H9 (cell line): ENCODE results near the gene TMEM107. TPM values are rescaled to one million over a fixed set of nuclear protein-coding genes. Genes with fewer than 3 reads are reported as not detected.

Source experiments
- DNase-seq: peaks from one replicate; pipeline ENCODE4 v3.0.0-alpha.2; 2017
- H2AFZ ChIP-seq: one replicate; pipeline ENCODE4 v1.6.1; 2013; ENCODE audit warnings: mild to moderate bottlenecking, low read length, control low read depth, moderate library complexity
- H2AK5ac ChIP-seq: 2 replicates; pipeline ENCODE4 v1.6.1; 2013; ENCODE audit warnings: low read length, control low read depth, mixed read lengths; ENCODE audit not compliant: insufficient read length
- H2BK120ac ChIP-seq: one replicate; pipeline ENCODE4 v1.6.1; 2013; ENCODE audit warnings: low read depth, mild to moderate bottlenecking, low read length, control low read depth, inconsistent platforms; ENCODE audit not compliant: poor library complexity, severe bottlenecking
- H2BK12ac ChIP-seq: 2 replicates; pipeline ENCODE4 v1.6.1; 2013; ENCODE audit warnings: low read length, control low read depth, mixed read lengths, low read depth; ENCODE audit not compliant: insufficient read length
- H2BK15ac ChIP-seq: 2 replicates; pipeline ENCODE4 v1.6.1; 2013; ENCODE audit warnings: low read depth, low read length, control low read depth
- H2BK20ac ChIP-seq: one replicate; pipeline ENCODE4 v1.6.1; 2013; ENCODE audit warnings: low read depth, mild to moderate bottlenecking, low read length, control low read depth, inconsistent platforms; ENCODE audit not compliant: poor library complexity, severe bottlenecking
- H2BK5ac ChIP-seq: 2 replicates; pipeline ENCODE4 v1.6.1; 2013; ENCODE audit warnings: low read length, control low read depth, mixed read lengths; ENCODE audit not compliant: insufficient read length
- H3K14ac ChIP-seq: 2 replicates; pipeline ENCODE4 v1.6.1; 2013; ENCODE audit warnings: low read length, control low read depth; ENCODE audit not compliant: insufficient read depth
- H3K18ac ChIP-seq: 2 replicates; pipeline ENCODE4 v1.6.1; 2013; ENCODE audit warnings: low read depth, mild to moderate bottlenecking, mixed read lengths, low read length, control low read depth; ENCODE audit not compliant: insufficient read length
- H3K23ac ChIP-seq: 2 replicates; pipeline ENCODE4 v1.6.1; 2013; ENCODE audit warnings: low read length, control low read depth, mixed read lengths, low read depth; ENCODE audit not compliant: insufficient read length
- H3K23me2 ChIP-seq: 2 replicates; pipeline ENCODE4 v1.6.1; 2013; ENCODE audit warnings: low read depth, mild to moderate bottlenecking, mixed read lengths, low read length, control low read depth; ENCODE audit not compliant: insufficient read length, poor library complexity, severe bottlenecking
- H3K27ac ChIP-seq: 2 replicates; pipeline ENCODE4 v1.5.1; 2013; ENCODE audit warnings: low read length, control low read depth, mixed read lengths, low read depth; ENCODE audit not compliant: insufficient read length
- H3K27me3 ChIP-seq: 2 replicates; pipeline ENCODE4 v1.6.1; 2013; ENCODE audit warnings: low read length, control low read depth, inconsistent platforms; ENCODE audit not compliant: insufficient read depth
- H3K4ac ChIP-seq: 2 replicates; pipeline ENCODE4 v1.6.1; 2013; ENCODE audit warnings: low read depth, mild to moderate bottlenecking, control low read depth, inconsistent platforms, low read length, moderate library complexity
- H3K4me1 ChIP-seq: 2 replicates; pipeline ENCODE4 v1.6.1; 2013; ENCODE audit warnings: low read length, control low read depth, inconsistent platforms; ENCODE audit not compliant: insufficient read depth
- H3K4me2 ChIP-seq: 2 replicates; pipeline ENCODE4 v1.6.1; 2013; ENCODE audit warnings: low read length, control low read depth, mixed read lengths; ENCODE audit not compliant: insufficient read length, insufficient read depth
- H3K56ac ChIP-seq: 2 replicates; pipeline ENCODE4 v1.6.1; 2013; ENCODE audit warnings: low read depth, mild to moderate bottlenecking, mixed read lengths, low read length, control low read depth; ENCODE audit not compliant: insufficient read length
- H3K79me1 ChIP-seq: 2 replicates; pipeline ENCODE4 v1.6.1; 2013; ENCODE audit warnings: low read depth, mild to moderate bottlenecking, moderate library complexity, low read length, control low read depth, inconsistent platforms; ENCODE audit not compliant: insufficient read depth, poor library complexity, severe bottlenecking
- H3K79me2 ChIP-seq: 2 replicates; pipeline ENCODE4 v1.6.1; 2013; ENCODE audit warnings: low read length, control low read depth, inconsistent platforms; ENCODE audit not compliant: insufficient read depth
- H3K9ac ChIP-seq: 2 replicates; pipeline ENCODE4 v1.6.1; 2013; ENCODE audit warnings: low read length, control low read depth, mixed read lengths; ENCODE audit not compliant: insufficient read length; ENCODE audit errors: extremely low read depth
- H3K9me3 ChIP-seq: one replicate; pipeline ENCODE4 v1.6.1; 2013; ENCODE audit warnings: low read depth, low read length, inconsistent platforms; ENCODE audit not compliant: control insufficient read depth
- H3T11ph ChIP-seq: one replicate; pipeline ENCODE4 v1.6.1; 2013; ENCODE audit warnings: mild to moderate bottlenecking, low read length, control low read depth, inconsistent platforms
- H4K20me1 ChIP-seq: one replicate; pipeline ENCODE4 v1.6.1; 2013; ENCODE audit not compliant: control insufficient read depth, insufficient read length, insufficient read depth
- H4K5ac ChIP-seq: 2 replicates; pipeline ENCODE4 v1.6.1; 2013; ENCODE audit warnings: low read depth, mild to moderate bottlenecking, mixed read lengths, low read length, control low read depth; ENCODE audit not compliant: insufficient read length
- H4K8ac ChIP-seq: replicated peaks from 2 replicates; pipeline ENCODE4 v1.6.1; 2013; ENCODE audit warnings: low read length, control low read depth, mixed read lengths, low read depth; ENCODE audit not compliant: insufficient read length
- H4K91ac ChIP-seq: 2 replicates; pipeline ENCODE4 v1.6.1; 2013; ENCODE audit warnings: low read depth, mild to moderate bottlenecking, moderate library complexity, mixed read lengths, low read length, control low read depth; ENCODE audit not compliant: insufficient read length
- H3K27ac Mint-ChIP-seq, 3 experiments: 2 replicates in 2 of 3; 3 replicates in 1 of 3; pipeline ENCODE4 v1.8.0; 2020 to 2021; ENCODE audit warnings: mixed read lengths in 3 of 3, mild to moderate bottlenecking in 1 of 3, moderate library complexity in 1 of 3
- H3K27me3 Mint-ChIP-seq: 2 replicates; pipeline ENCODE4 v1.8.0; 2021; ENCODE audit warnings: low read depth, mild to moderate bottlenecking, moderate library complexity, mixed read lengths
- H3K36me3 Mint-ChIP-seq, 3 experiments: 2 replicates in 2 of 3; 3 replicates in 1 of 3; pipeline ENCODE4 v1.8.0; 2020 to 2021; ENCODE audit warnings: low read depth in 3 of 3, mixed read lengths in 3 of 3; ENCODE audit not compliant: insufficient read depth in 1 of 3
- H3K4me1 Mint-ChIP-seq, 2 experiments: 2 replicates each; pipeline ENCODE4 v1.8.0; 2020; ENCODE audit warnings: mixed read lengths in 2 of 2
- H3K4me3 Mint-ChIP-seq, 2 experiments: 2 replicates in 1 of 2; 3 replicates in 1 of 2; pipeline ENCODE4 v1.8.0; 2020 to 2021; ENCODE audit warnings: mild to moderate bottlenecking in 2 of 2, mixed read lengths in 2 of 2, moderate library complexity in 1 of 2
- H3K9me3 Mint-ChIP-seq, 2 experiments: 2 replicates in 1 of 2; 3 replicates in 1 of 2; pipeline ENCODE4 v1.8.0; 2020; ENCODE audit warnings: mild to moderate bottlenecking in 2 of 2, mixed read lengths in 2 of 2, moderate library complexity in 1 of 2
- CTCF ChIP-seq: fragments of 200-600 bp; sonication (generic); conservative IDR thresholded peaks from 3 replicates; pipeline ENCODE4 v1.8.0; 2021; ENCODE audit warnings: antibody characterized with exemption, mild to moderate bottlenecking
- WGBS: extraction: QIAGEN DNeasy Blood & Tissue Kit; methylation state at CpG from one replicate; pipeline ENCODE4 v1.1.7; 2013; ENCODE audit warnings: missing lambda C conversion rate, low lambda C conversion rate, mixed read lengths; ENCODE audit not compliant: insufficient read length; ENCODE audit errors: extremely low coverage; 5-methylcytosine and 5-hydroxymethylcytosine counted together
- total RNA-seq: library from RNA; stranded (reverse); gene quantifications from 2 replicates; pipeline ENCODE4 v1.2.1, GENCODE V29; 2021

TMEM107 gene
- total RNA-seq, 1 experiment from 2014 or later, result 12.7 TPM

GRCh38 chr17:8140065-8141029, 35.8 kb downstream of the TMEM107 start:
- peaks cover 3% of the 10 kb centered on the region; the same call in 1 of the 2 replicates for H3K27me3 Mint-ChIP-seq
- H3K4me1 Mint-ChIP-seq, result peaks cover 2 to 3% of the 10 kb centered on the region in 2 experiments; a peak in 1 of 4 replicates
- Histone ChIP-seq H3K27me3 (no peaks in the 10 kb centered on the region), H3K23me2 (peaks cover 8% of the 10 kb centered on the region), H2BK120ac (no peak overlapping the region), H2BK15ac (no peak overlapping the region), H2AK5ac (no peak overlapping the region), H4K91ac (no peak overlapping the region), H2BK20ac (no peak overlapping the region), H4K5ac (no peak overlapping the region), H3K79me1 (no peaks in the 10 kb centered on the region), H3T11ph (no peak overlapping the region), H3K9ac (no peak overlapping the region), H3K9me3 (no peaks in the 10 kb centered on the region), H3K79me2 (no peaks in the 10 kb centered on the region), H3K14ac (no peak overlapping the region), H3K27ac (no peak overlapping the region), H3K4me2 (no peak overlapping the region), H2BK5ac (no peak overlapping the region), H3K56ac (no peak overlapping the region), H3K18ac (no peak overlapping the region), H4K20me1 (no peaks in the 10 kb centered on the region), H3K4me1 (no peaks in the 10 kb centered on the region), H3K23ac (no peak overlapping the region), H2BK12ac (no peak overlapping the region), H4K8ac (no peak overlapping the region), H3K4ac (no peak overlapping the region), H2AFZ (no peak overlapping the region)
- TF ChIP-seq CTCF, result no peak
- DNase-seq, result peak; percentile 34
- H3K4me3 Mint-ChIP-seq, result no peak overlapping the region
- H3K36me3 Mint-ChIP-seq, result peaks cover 12 to 49% (median 29%) of the 10 kb centered on the region in 3 experiments; a peak in 6 of 7 replicates
- H3K27ac Mint-ChIP-seq, result no peak overlapping the region
- no CpG with 5 or more reads among the region's 18 CpGs for WGBS
- no peaks in the 10 kb centered on the region for H3K9me3 Mint-ChIP-seq
